Upper lobe of left lung (tissue), 6 donors: ENCODE measurements around the gene MAN2A1. TPM values are rescaled to one million over a fixed set of nuclear protein-coding genes. Genes with fewer than 3 reads are reported as not detected.
A peak's percentile ranks its signal among the peaks of the same experiment; 100 is the strongest.
"Not testable (repeated sequence)": the region's sequence is repeated elsewhere in the genome, so short reads cannot be mapped to it uniquely, and the experiment has no call there.

Experiments
- ATAC-seq, 2 donors: fragments of 200-7000 bp; cut with Tn5 transposase; one replicate each; pipeline ENCODE4 v1.9.1; 2022; ENCODE audit warnings: mild to moderate bottlenecking in 2 of 2, moderate library complexity in 2 of 2; ENCODE audit not compliant: low FRiP score in 2 of 2
- DNase-seq, 2 donors: peaks; one replicate each; pipeline ENCODE4 v3.0.0-alpha.2; 2019 to 2020
- H3K27ac ChIP-seq, 4 donors: fragments of 200-600 bp; sonication (generic); one replicate each; pipeline ENCODE4 v1.5.1; 2016 to 2019
- H3K27me3 ChIP-seq, 4 donors: fragments of 200-600 bp; sonication (generic); one replicate each; pipeline ENCODE4 v1.5.1; 2017 to 2019
- H3K36me3 ChIP-seq, 4 donors: fragments of 200-600 bp; sonication (generic); one replicate each; pipeline ENCODE4 v1.5.1; 2016 to 2019
- H3K4me1 ChIP-seq, 4 donors: fragments of 200-600 bp; sonication (generic); one replicate each; pipeline ENCODE4 v1.5.1; 2018 to 2019
- H3K4me3 ChIP-seq, 4 donors: fragments of 200-600 bp; sonication (generic); one replicate each; pipeline ENCODE4 v1.5.1; 2017 to 2019; ENCODE audit warnings: mild to moderate bottlenecking in 2 of 4, moderate library complexity in 1 of 4
- H3K9me3 ChIP-seq, 4 donors: fragments of 200-600 bp; sonication (generic); one replicate each; pipeline ENCODE4 v1.5.1; 2018 to 2019
- CTCF ChIP-seq, 6 experiments: fragments of 450-650 bp in 4 of 6; fragments of 200-600 bp in 2 of 6; sonication (generic) in 2 of 6; IDR thresholded peaks; one replicate each; pipeline ENCODE4 v1.5.1; 2016 to 2019; ENCODE audit warnings: antibody characterized with exemption in 6 of 6
- EP300 ChIP-seq, 4 donors: sonication (generic); formaldehyde crosslinking; IDR thresholded peaks; one replicate each; pipeline ENCODE4 v1.5.1; 2017; ENCODE audit warnings: antibody characterized with exemption in 4 of 4, control low read depth in 2 of 4
- POLR2A ChIP-seq, 4 donors: fragments of 450-650 bp; IDR thresholded peaks; one replicate each; pipeline ENCODE4 v1.5.1; 2016 to 2017; ENCODE audit warnings: antibody characterized with exemption in 4 of 4, mild to moderate bottlenecking in 2 of 4
- POLR2AphosphoS5 ChIP-seq, 2 donors: sonication (generic); formaldehyde crosslinking; IDR thresholded peaks; one replicate each; pipeline ENCODE4 v1.5.1; 2017; ENCODE audit warnings: antibody characterized with exemption in 2 of 2
- WGBS, 2 donors: methylation state at CpG; one replicate each; pipeline ENCODE4 v1.1.5; 2017 to 2018; 5-methylcytosine and 5-hydroxymethylcytosine counted together
- total RNA-seq, 6 donors: library from RNA; depleted of rRNA in 4 of 6; stranded (reverse); fragments of >200 nt in 4 of 6; gene quantifications; one replicate each; pipeline versions ENCODE4 v1.1.0 to v1.2.1, GENCODE V29; 2016 to 2021
- donor health status: DM: no; HTN: no; CAD: no; lungs with moderate emphysema.
- donor health status: DM: no; HTN: yes; CAD: no; lungs with severe emphysema.

The MAN2A1 gene
- total RNA-seq, 6 donors from 2014 or later, result 23.0 to 48.2 (median 40.0) TPM

GRCh38 chr5:109754319-109754718 lies 64.6 kb downstream of the MAN2A1 start:
- Histone ChIP-seq H3K4me1 (peaks cover 0 to 2% (median 0%) of the 10 kb centered on the region in 4 donors), H3K36me3 (peaks cover 0 to 7% (median 0%) of the 10 kb centered on the region in 4 donors), H3K27me3 (no peaks in the 10 kb centered on the region), H3K27ac (no peak overlapping the region), H3K9me3 (no peaks in the 10 kb centered on the region), H3K4me3 (no peak overlapping the region)
- DNase-seq (no peak), ATAC-seq (no peak)
- TF ChIP-seq CTCF (IDR thresholded peaks at IDR 0.05), result no peak
- no peak for TF ChIP-seq POLR2AphosphoS5 (IDR thresholded peaks at IDR 0.05)
- TF ChIP-seq POLR2A (IDR thresholded peaks at IDR 0.05), result no peak
- no peak for TF ChIP-seq EP300 (IDR thresholded peaks at IDR 0.05)

- ATAC-seq (no peak), DNase-seq (no peak)
- WGBS, 2 donors, result 48 to 50% methylated on average over 2 of the region's 2 CpGs
- Histone ChIP-seq H3K36me3 (peaks cover 0 to 7% (median 0%) of the 10 kb centered on the region in 4 donors), H3K4me3 (no peak overlapping the region), H3K4me1 (peaks cover 0 to 4% (median 0%) of the 10 kb centered on the region in 4 donors), H3K27ac (no peak overlapping the region), H3K27me3 (no peaks in the 10 kb centered on the region), H3K9me3 (no peaks in the 10 kb centered on the region)
- TF ChIP-seq CTCF (IDR thresholded peaks at IDR 0.05) (no peak), POLR2A (IDR thresholded peaks at IDR 0.05) (no peak), EP300 (IDR thresholded peaks at IDR 0.05) (no peak), POLR2AphosphoS5 (IDR thresholded peaks at IDR 0.05) (no peak)
These were observed 66.0 kb downstream of the MAN2A1 start for GRCh38 chr5:109755761-109756160.

- H3K4me3 ChIP-seq, result no peak overlapping the region
- no peaks in the 10 kb centered on the region for H3K9me3 ChIP-seq
- ATAC-seq (no peak), DNase-seq (no peak)
- TF ChIP-seq POLR2A (IDR thresholded peaks at IDR 0.05), result no peak
- no peak for TF ChIP-seq CTCF (IDR thresholded peaks at IDR 0.05)
- no peak for TF ChIP-seq POLR2AphosphoS5 (IDR thresholded peaks at IDR 0.05)
- TF ChIP-seq EP300 (IDR thresholded peaks at IDR 0.05), result no peak
- H3K27me3 ChIP-seq, result no peaks in the 10 kb centered on the region
- H3K27ac ChIP-seq, result no peak overlapping the region
- H3K36me3 ChIP-seq, result peaks cover 0 to 7% (median 0%) of the 10 kb centered on the region in 4 donors
- H3K4me1 ChIP-seq, result peaks cover 0 to 4% (median 0%) of the 10 kb centered on the region in 4 donors
- 74% methylated on average over 6 of the region's 6 CpGs for WGBS, 2 donors
These were observed 66.9 kb downstream of the MAN2A1 start for GRCh38 chr5:109756543-109757185.

GRCh38 chr5:109757490-109757889 lies 67.8 kb downstream of the MAN2A1 start:
- H3K36me3 ChIP-seq, result peaks cover 0 to 10% (median 0%) of the 10 kb centered on the region in 4 donors
- H3K27me3 ChIP-seq, result no peaks in the 10 kb centered on the region
- H3K9me3 ChIP-seq, result no peaks in the 10 kb centered on the region
- H3K27ac ChIP-seq, result no peak overlapping the region
- ATAC-seq, result no peak
- DNase-seq, result no peak
- no peak for TF ChIP-seq CTCF (IDR thresholded peaks at IDR 0.05)
- TF ChIP-seq POLR2A (IDR thresholded peaks at IDR 0.05), result no peak
- no peak for TF ChIP-seq EP300 (IDR thresholded peaks at IDR 0.05)
- no peak for TF ChIP-seq POLR2AphosphoS5 (IDR thresholded peaks at IDR 0.05)
- peaks cover 0 to 4% (median 0%) of the 10 kb centered on the region in 4 donors for H3K4me1 ChIP-seq
- H3K4me3 ChIP-seq, result no peak overlapping the region

- Histone ChIP-seq H3K36me3 (peaks cover 0 to 17% (median 0%) of the 10 kb centered on the region in 4 donors), H3K4me3 (no peak overlapping the region), H3K9me3 (no peaks in the 10 kb centered on the region), H3K4me1 (peaks cover 0 to 4% (median 0%) of the 10 kb centered on the region in 4 donors), H3K27me3 (no peaks in the 10 kb centered on the region), H3K27ac (peak overlapping the region in 1 of 4 donors; percentile 37)
- ATAC-seq, result no peak
- DNase-seq, result no peak
- TF ChIP-seq CTCF (IDR thresholded peaks at IDR 0.05) (no peak), POLR2AphosphoS5 (IDR thresholded peaks at IDR 0.05) (no peak), EP300 (IDR thresholded peaks at IDR 0.05) (no peak), POLR2A (IDR thresholded peaks at IDR 0.05) (no peak)
These were observed 69.6 kb downstream of the MAN2A1 start for GRCh38 chr5:109759306-109759705.

- not testable (repeated sequence) for H3K4me3 ChIP-seq, H3K4me1 ChIP-seq, H3K27ac ChIP-seq, ATAC-seq, H3K27me3 ChIP-seq, H3K9me3 ChIP-seq, DNase-seq
- H3K36me3 ChIP-seq, result peaks cover 0 to 17% (median 0%) of the 10 kb centered on the region in 4 donors
- 88 to 98% methylated on average over 4 of the region's 4 CpGs for WGBS, 2 donors
These were observed 70.4 kb downstream of the MAN2A1 start for GRCh38 chr5:109760130-109760529.
